Caco-2 (cell line): ENCODE data around the gene ZDHHC14. TPM values are rescaled to one million over a fixed set of nuclear protein-coding genes. Genes with fewer than 3 reads are reported as not detected.

Experiments
- BruUV-seq: library from RNA; stranded (reverse); fragments of 400-500 nt; replicated peaks from 2 replicates; lab custom pipeline; 2021; lab: Mats Ljungman, UMichigan
- CTCF ChIA-PET: fragments of 300-600 bp; sonication (Branson Sonifier 250); formaldehyde crosslinking; loops from one replicate; lab custom pipeline; 2022; ENCODE audit warnings: antibody characterized with exemption; lab: Charles Lee
- POLR2A ChIA-PET: fragments of 300-600 bp; sonication (Branson Sonifier 250); formaldehyde crosslinking; loops from one replicate; lab custom pipeline; 2022; ENCODE audit warnings: antibody characterized with exemption; lab: Charles Lee
- DNase-seq, 2 experiments: peaks; one replicate each; pipeline versions ENCODE4 v3.0.0 to v3.0.0-alpha.2; 2020 to 2022
- H3K27me3 ChIP-seq: replicated peaks from 2 replicates; pipeline ENCODE4 v1.6.0; 2011; ENCODE audit warnings: low read length; ENCODE audit not compliant: control insufficient read depth, insufficient read depth
- H3K36me3 ChIP-seq: 2 replicates; pipeline ENCODE4 v1.5.1; 2011; ENCODE audit warnings: low read length; ENCODE audit not compliant: control insufficient read depth, insufficient read depth
- H3K4me1 ChIP-seq: fragments of 250-450 bp; sonication (Bioruptor Pico); 2 replicates; pipeline ENCODE4 v1.5.1; 2020; ENCODE audit warnings: mild to moderate bottlenecking
- H3K4me3 ChIP-seq: 2 replicates; pipeline ENCODE4 v1.5.1; 2011; ENCODE audit warnings: low read depth, mild to moderate bottlenecking, control low read depth, low read length
- H3K9me3 ChIP-seq: fragments of 250-450 bp; sonication (Bioruptor Pico); 2 replicates; pipeline ENCODE4 v1.5.1; 2020; ENCODE audit warnings: mild to moderate bottlenecking, moderate library complexity
- H3K27ac Mint-ChIP-seq: one replicate; pipeline ENCODE4 v1.8.0; 2022; ENCODE audit warnings: mixed read lengths; ENCODE audit not compliant: unreplicated experiment
- H3K27me3 Mint-ChIP-seq: one replicate; pipeline ENCODE4 v1.8.0; 2022; ENCODE audit warnings: mixed read lengths; ENCODE audit not compliant: insufficient read depth, unreplicated experiment
- H3K36me3 Mint-ChIP-seq: one replicate; pipeline ENCODE4 v1.8.0; 2022; ENCODE audit warnings: mild to moderate bottlenecking, mixed read lengths; ENCODE audit not compliant: insufficient read depth, unreplicated experiment
- H3K4me1 Mint-ChIP-seq: one replicate; pipeline ENCODE4 v1.8.0; 2022; ENCODE audit warnings: low read depth, mixed read lengths; ENCODE audit not compliant: unreplicated experiment
- H3K4me3 Mint-ChIP-seq: one replicate; pipeline ENCODE4 v1.8.0; 2022; ENCODE audit warnings: mild to moderate bottlenecking, moderate library complexity, mixed read lengths; ENCODE audit not compliant: unreplicated experiment
- H3K9me3 Mint-ChIP-seq: one replicate; pipeline ENCODE4 v1.8.0; 2022; ENCODE audit warnings: mixed read lengths; ENCODE audit not compliant: unreplicated experiment
- CTCF ChIP-seq, 2 experiments: fragments of 200-600 bp in 1 of 2; IDR thresholded peaks; 1 replicate in 1 of 2; 2 replicates in 1 of 2; pipeline versions ENCODE4 v1.5.1 to v1.8.0; 2011 to 2022; ENCODE audit warnings: antibody characterized with exemption in 1 of 2, control low read depth in 1 of 2, inconsistent platforms in 1 of 2, low read depth in 1 of 2, low read length in 1 of 2, mild to moderate bottlenecking in 1 of 2, moderate library complexity in 1 of 2; ENCODE audit not compliant: insufficient read depth in 1 of 2, severe bottlenecking in 1 of 2, unreplicated experiment in 1 of 2
- intact Hi-C: fragments of 100-400 bp; cut with micrococcal nuclease; formaldehyde crosslinking; loops from one replicate; pipeline ENCODE4 v1.10.0; 2022; ENCODE audit not compliant: unreplicated experiment
- total RNA-seq: library from RNA; stranded (reverse); gene quantifications from 2 replicates; pipeline ENCODE4 v1.2.3, GENCODE V29; 2022

Gene ZDHHC14
- total RNA-seq, 1 experiment from 2014 or later = 22.1 TPM

GRCh38 chr6:157542414-157543160 lies 161.6 kb downstream of the ZDHHC14 start:
- intact Hi-C loops = no loop called here
- POLR2A ChIA-PET = interaction anchor here (0.5 kb wide), 1 partner anchor 29 kb away, joined by 3 read pairs; no protein-coding TSS in a partner anchor
- no peaks in the 10 kb centered on the region for H3K27me3 ChIP-seq
- Mint-ChIP-seq H3K27ac (no peak overlapping the region), H3K36me3 (peaks cover 35% of the 10 kb centered on the region), H3K4me1 (peaks cover 29% of the 10 kb centered on the region), H3K27me3 (no peaks in the 10 kb centered on the region), H3K9me3 (no peaks in the 10 kb centered on the region), H3K4me3 (no peak overlapping the region)
- no peak overlapping the region for H3K4me3 ChIP-seq
- CTCF ChIA-PET = no interaction called here
- BruUV-seq = no TSS peak
- DNase-seq = no peak
- peaks cover 2% of the 10 kb centered on the region for H3K36me3 ChIP-seq
- H3K4me1 ChIP-seq = peaks cover 23% of the 10 kb centered on the region
- no peaks in the 10 kb centered on the region for H3K9me3 ChIP-seq
- TF ChIP-seq CTCF (IDR thresholded peaks at IDR 0.05; ENCODE audit: insufficient read depth in 1 of 2, low read depth in 1 of 2, low read length in 1 of 2, severe bottlenecking in 1 of 2, unreplicated experiment in 1 of 2) = no peak

- BruUV-seq = no TSS peak
- no peak overlapping the region for H3K4me3 ChIP-seq
- TF ChIP-seq CTCF (IDR thresholded peaks at IDR 0.05; ENCODE audit: insufficient read depth in 1 of 2, low read depth in 1 of 2, low read length in 1 of 2, severe bottlenecking in 1 of 2, unreplicated experiment in 1 of 2) = no peak
- ChIA-PET CTCF (no interaction called here), POLR2A (no interaction called here)
- H3K4me1 ChIP-seq = no peaks in the 10 kb centered on the region; the same call in 1 of the 2 replicates
- DNase-seq = no peak
- peaks cover 2% of the 10 kb centered on the region; the same call in 1 of the 2 replicates for H3K36me3 ChIP-seq
- intact Hi-C loops = no loop called here
- Mint-ChIP-seq H3K9me3 (no peaks in the 10 kb centered on the region), H3K4me1 (peaks cover 8% of the 10 kb centered on the region), H3K4me3 (no peak overlapping the region), H3K27ac (no peak overlapping the region), H3K36me3 (peaks cover 28% of the 10 kb centered on the region), H3K27me3 (no peaks in the 10 kb centered on the region)
- H3K27me3 ChIP-seq = no peaks in the 10 kb centered on the region
- H3K9me3 ChIP-seq = no peaks in the 10 kb centered on the region
Measured at GRCh38 chr6:157546321-157546720, 165.3 kb downstream of the ZDHHC14 start.

- TF ChIP-seq CTCF (IDR thresholded peaks at IDR 0.05; ENCODE audit: insufficient read depth in 1 of 2, low read depth in 1 of 2, low read length in 1 of 2, severe bottlenecking in 1 of 2, unreplicated experiment in 1 of 2) = no peak
- Mint-ChIP-seq H3K27ac (no peak overlapping the region), H3K36me3 (peaks cover 26% of the 10 kb centered on the region), H3K9me3 (no peaks in the 10 kb centered on the region), H3K27me3 (no peaks in the 10 kb centered on the region), H3K4me1 (peaks cover 5% of the 10 kb centered on the region), H3K4me3 (no peak overlapping the region)
- ChIA-PET CTCF (no interaction called here), POLR2A (no interaction called here)
- H3K27me3 ChIP-seq = no peaks in the 10 kb centered on the region
- intact Hi-C loops = no loop called here
- no peaks in the 10 kb centered on the region for H3K4me1 ChIP-seq
- no peak for DNase-seq
- H3K36me3 ChIP-seq = peaks cover 2% of the 10 kb centered on the region; the same call in 1 of the 2 replicates
- no TSS peak for BruUV-seq
- H3K9me3 ChIP-seq = no peaks in the 10 kb centered on the region
- H3K4me3 ChIP-seq = no peak overlapping the region
Measured at GRCh38 chr6:157547112-157547511, 166.1 kb downstream of the ZDHHC14 start.
